HG03354 (cell line): ENCODE data around the gene ZNF844.
"Not testable (repeated sequence)": the region's sequence is repeated elsewhere in the genome, so short reads cannot be mapped to it uniquely, and the experiment has no call there.

Source experiments
- ATAC-seq: cut with Tn5 transposase; IDR thresholded peaks from one replicate; pipeline ENCODE4 v1.9.1; 2021; ENCODE audit warnings: mild to moderate bottlenecking; ENCODE audit not compliant: unreplicated experiment, poor library complexity, severe bottlenecking

The ZNF844 gene

GRCh38 chr19:12064590-12065538 is at the start of gene ZNF844:
Gene ZNF844 (plus strand): TSS chr19:12064731. CDS start chr19:12064874, 143 bp downstream.
- ATAC-seq, result peak; percentile 89

- ATAC-seq, result no peak
Observed at GRCh38 chr19:12015015-12015752, 49.3 kb upstream of the ZNF844 start.

GRCh38 chr19:12015753-12016116 is 48.8 kb upstream of the ZNF844 start:
- no peak for ATAC-seq

- no peak for ATAC-seq
Observed at GRCh38 chr19:12034198-12034597, 30.3 kb upstream of the ZNF844 start.

- no peak for ATAC-seq
Observed at GRCh38 chr19:12034620-12035019, 29.9 kb upstream of the ZNF844 start.

- peak; percentile 90 for ATAC-seq
Observed at GRCh38 chr19:12035220-12036172, 29.0 kb upstream of the ZNF844 start, which contains the start of gene ZNF433. Gene ZNF433 (minus strand): TSS chr19:12035679. CDS start chr19:12035539, 140 bp downstream.

- ATAC-seq, result no peak
Observed at GRCh38 chr19:12042893-12043292, 21.6 kb upstream of the ZNF844 start.

- ATAC-seq, result no peak
Observed at GRCh38 chr19:12043752-12044422, 20.6 kb upstream of the ZNF844 start.

GRCh38 chr19:12047868-12048267 is 16.7 kb upstream of the ZNF844 start:
- ATAC-seq, result no peak

GRCh38 chr19:12052091-12052496 is 12.4 kb upstream of the ZNF844 start:
- peak; percentile 8 for ATAC-seq

- ATAC-seq, result peak; percentile 92
Observed at GRCh38 chr19:12052497-12053169, 11.9 kb upstream of the ZNF844 start, which contains the start of gene ZNF878. Gene ZNF878 (minus strand): TSS chr19:12052961. CDS start chr19:12052801, 160 bp downstream.

GRCh38 chr19:12055784-12056183 is 8.7 kb upstream of the ZNF844 start:
- ATAC-seq, result no peak

GRCh38 chr19:12075538-12076139 is 11.1 kb downstream of the ZNF844 start:
- ATAC-seq, result no peak

- ATAC-seq, result not testable (repeated sequence)
Observed at GRCh38 chr19:12076331-12076730, 11.8 kb downstream of the ZNF844 start.

GRCh38 chr19:12077375-12077774 is 12.8 kb downstream of the ZNF844 start:
- no peak for ATAC-seq

- ATAC-seq, result not testable (repeated sequence)
Observed at GRCh38 chr19:12083336-12083735, 18.8 kb downstream of the ZNF844 start.

GRCh38 chr19:12085074-12085818 is 20.7 kb downstream of the ZNF844 start:
- no peak for ATAC-seq
